Measurements from ENCODE around the gene RAB44.

RAB44 gene

DNA sequence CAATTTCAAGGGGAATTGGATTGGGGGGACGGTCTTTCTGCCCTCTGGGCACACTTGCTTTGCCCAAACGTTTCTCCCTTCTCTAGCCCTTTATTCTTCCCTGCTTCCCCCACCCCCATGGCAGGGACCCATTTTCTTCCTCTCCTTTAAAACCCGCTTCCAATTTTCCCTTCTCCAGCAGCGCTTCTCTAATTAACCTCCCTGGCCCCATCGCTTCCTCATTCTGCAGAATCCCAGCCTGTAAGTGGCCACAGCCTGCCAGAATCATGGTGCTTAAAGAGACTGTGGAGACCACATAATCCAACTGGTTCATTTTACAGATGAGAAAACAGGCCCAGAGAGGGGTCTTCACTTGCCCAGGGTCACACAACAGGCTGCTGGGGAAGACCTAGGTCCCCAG lies 80.2 kb downstream of the RAB44 start:
- H3K4me3 ChIP-seq (ENCODE audit: low read length): no peak overlapping the region
- TF ChIP-seq ZNF274 (IDR thresholded peaks at IDR 0.05; ENCODE audit: low read depth, low read length): no peak

DNA sequence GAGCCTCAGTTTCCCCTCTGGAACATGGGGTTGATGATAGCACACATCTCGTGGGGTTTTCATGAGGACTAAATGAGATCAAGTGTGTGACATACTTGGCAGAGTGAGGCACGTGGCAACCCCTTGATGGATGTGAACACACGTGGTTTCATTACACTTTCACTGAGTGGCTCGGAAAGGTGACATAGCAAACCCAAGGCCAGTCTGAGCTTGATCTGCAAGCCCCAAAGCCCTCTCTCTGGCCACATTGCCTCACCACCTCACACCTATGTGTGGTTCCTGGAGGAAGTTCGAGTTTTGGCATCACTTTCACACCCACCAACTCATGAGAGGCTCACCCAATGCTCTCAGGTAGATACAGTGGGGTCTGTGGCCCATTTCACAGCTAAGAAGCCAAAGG lies 81.6 kb downstream of the RAB44 start:
- TF ChIP-seq ZNF274 (IDR thresholded peaks at IDR 0.05; ENCODE audit: low read depth, low read length): no peak
- H3K4me3 ChIP-seq (ENCODE audit: low read length): no peak overlapping the region

DNA sequence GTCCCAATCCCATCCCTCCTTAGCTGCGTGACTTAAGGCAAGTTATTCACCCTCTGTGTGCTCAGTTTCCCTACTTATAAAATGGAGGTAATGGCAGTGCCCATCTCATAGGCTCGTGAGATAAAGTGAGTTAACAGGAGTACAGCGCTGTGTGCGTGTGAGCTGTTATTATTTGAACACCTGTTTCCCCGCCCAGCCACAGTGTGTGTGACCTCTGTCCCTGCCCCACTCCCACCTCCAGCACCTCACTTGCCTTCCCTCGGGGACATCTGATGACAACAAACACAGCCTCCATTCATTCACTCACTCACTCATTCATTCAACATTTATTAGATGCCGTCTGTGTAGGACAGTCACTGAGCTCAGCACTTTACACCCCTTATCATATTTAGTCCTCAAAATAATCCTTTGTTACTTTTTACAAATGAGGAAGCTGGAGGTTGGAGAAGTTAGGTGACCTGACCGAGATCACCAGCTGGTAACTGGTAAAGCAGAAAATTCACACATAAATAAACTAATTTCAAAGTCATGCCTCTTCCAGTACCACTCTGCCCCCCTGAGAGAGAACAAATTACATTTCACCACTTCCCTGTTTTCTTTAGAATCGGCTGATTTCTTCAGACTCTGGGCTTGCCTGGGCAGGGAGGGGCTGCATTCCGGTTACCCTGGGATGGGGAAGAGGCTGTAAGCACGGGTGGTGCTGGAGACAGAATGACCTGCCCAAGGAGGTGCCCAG lies 83.0 kb downstream of the RAB44 start:
- H3K4me3 ChIP-seq (ENCODE audit: low read length): no peak overlapping the region
- no peak for TF ChIP-seq ZNF274 (IDR thresholded peaks at IDR 0.05; ENCODE audit: low read depth, low read length)

DNA sequence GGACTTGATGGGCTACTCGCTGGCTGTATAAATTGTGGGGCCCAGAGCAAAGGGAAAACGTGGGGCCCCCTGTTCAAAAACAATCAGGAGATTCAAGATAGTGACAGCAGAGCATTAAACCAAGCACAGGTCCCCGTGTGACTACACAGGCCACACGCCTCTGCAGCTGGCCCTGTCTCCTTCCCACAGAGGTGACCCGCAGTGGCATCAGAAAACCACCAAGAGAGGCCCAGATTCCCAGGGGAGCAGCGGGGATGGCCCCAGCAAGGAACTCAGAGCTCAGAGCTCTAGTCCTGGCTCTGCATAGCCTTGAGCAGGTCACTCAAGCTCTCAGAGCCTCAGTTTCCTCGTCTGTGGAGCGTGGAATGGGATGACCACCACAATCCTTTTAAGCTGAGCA lies 84.0 kb downstream of the RAB44 start:
- TF ChIP-seq ZNF274 (IDR thresholded peaks at IDR 0.05; ENCODE audit: low read depth, low read length): no peak
- no peak overlapping the region for H3K4me3 ChIP-seq (ENCODE audit: low read length)
